Measurements from ENCODE around the gene APOLD1. TPM values are rescaled to one million over a fixed set of nuclear protein-coding genes. Genes with fewer than 3 reads are reported as not detected.

Gene APOLD1
- total and polyA plus RNA-seq, 2 of the 8 experiments (the other 6 are each of a cell fraction or from before 2014, with no cell fraction given): 0.12 to 0.71 TPM

DNA sequence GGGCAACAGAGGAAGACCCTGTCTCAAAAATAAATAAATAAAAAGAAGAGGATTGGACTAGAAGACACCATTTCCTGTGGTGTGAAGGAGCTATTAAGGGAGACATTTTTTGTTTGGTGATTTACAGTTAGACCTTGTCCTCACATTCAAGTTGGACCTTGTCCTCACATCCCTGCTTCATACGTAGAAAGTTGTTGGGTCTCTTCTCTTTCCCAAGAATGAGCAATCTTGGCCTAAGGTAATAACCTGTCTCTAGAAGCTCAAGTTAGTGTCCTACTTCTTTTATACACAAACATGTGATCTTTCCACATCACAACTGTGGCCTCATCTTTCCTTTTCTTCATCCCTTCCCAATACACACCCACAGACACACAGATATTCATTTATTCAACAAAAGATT is 13.0 kb downstream of the APOLD1 start:
- no peaks in the 10 kb centered on the region for H3K27me3 ChIP-seq (replicated peaks in 1 of 4; ENCODE audit: control insufficient read depth in 3 of 4, extremely low read depth in 1 of 4, insufficient read depth in 3 of 4, low read length in 3 of 4)
- FAIRE-seq: no peak

More for the DNA sequence above, 13.0 kb downstream of the APOLD1 start:
- H3K36me3 ChIP-seq (ENCODE audit: control insufficient read depth in 2 of 4, insufficient read depth in 4 of 4, low read length in 3 of 4): no peaks in the 10 kb centered on the region
- H3K4ac ChIP-seq (replicated peaks; ENCODE audit: insufficient read length, low read depth, low read length): no peak overlapping the region
- H3K23ac ChIP-seq (ENCODE audit: insufficient read length): no peak overlapping the region
- H3K79me1 ChIP-seq (ENCODE audit: low read depth, low read length): no peaks in the 10 kb centered on the region
- H2BK20ac ChIP-seq (ENCODE audit: low read length): no peak overlapping the region
- no peak overlapping the region for H2AK5ac ChIP-seq (ENCODE audit: low read depth, low read length)
- 95% methylated on average over 1 of the region's 1 CpG; no CpG with 5 or more reads in 1 of the 2 experiments for WGBS, 2 experiments (ENCODE audit: extremely low coverage in 1 of 2, insufficient coverage in 1 of 2, insufficient read length in 1 of 2, insufficient replicate concordance in 2 of 2, low coverage in 1 of 2, low lambda C conversion rate in 2 of 2, missing lambda C conversion rate in 1 of 2)
- no peak overlapping the region for H3K18ac ChIP-seq (ENCODE audit: extremely low read depth, low read length)
- ChIA-PET POLR2A (ENCODE audit: partially characterized antibody) (interaction anchor here (1.0 kb wide), 1 partner anchor 52 kb away, joined by 3 read pairs; no protein-coding TSS in a partner anchor), CTCF (ENCODE audit: partially characterized antibody) (interaction anchor here (1.1 to 3.4 kb wide), 7 partner anchors 10 to 413 kb away, joined by 3 to 17 read pairs (median 4); no protein-coding TSS in a partner anchor)
- H4K8ac ChIP-seq (ENCODE audit: extremely low read depth, insufficient read depth, low read length): no peak overlapping the region
- TF ChIP-seq KDM1A (IDR thresholded peaks at IDR 0.05; ENCODE audit: borderline replicate concordance, low read length) (no peak), RFX5 (IDR thresholded peaks at IDR 0.05; ENCODE audit: borderline replicate concordance, low read depth, low read length) (no peak), BRCA1 (IDR thresholded peaks at IDR 0.05; ENCODE audit: low read depth, low read length) (no peak), SIN3A (conservative IDR thresholded peaks at IDR 0.05 in 1 of 2, IDR thresholded peaks at IDR 0.05 in 1 of 2; ENCODE audit: low read depth in 1 of 2, low read length in 2 of 2) (no peak), SIRT6 (IDR thresholded peaks at IDR 0.05; ENCODE audit: low read length) (no peak)
- TF ChIP-seq, protein P1, sequence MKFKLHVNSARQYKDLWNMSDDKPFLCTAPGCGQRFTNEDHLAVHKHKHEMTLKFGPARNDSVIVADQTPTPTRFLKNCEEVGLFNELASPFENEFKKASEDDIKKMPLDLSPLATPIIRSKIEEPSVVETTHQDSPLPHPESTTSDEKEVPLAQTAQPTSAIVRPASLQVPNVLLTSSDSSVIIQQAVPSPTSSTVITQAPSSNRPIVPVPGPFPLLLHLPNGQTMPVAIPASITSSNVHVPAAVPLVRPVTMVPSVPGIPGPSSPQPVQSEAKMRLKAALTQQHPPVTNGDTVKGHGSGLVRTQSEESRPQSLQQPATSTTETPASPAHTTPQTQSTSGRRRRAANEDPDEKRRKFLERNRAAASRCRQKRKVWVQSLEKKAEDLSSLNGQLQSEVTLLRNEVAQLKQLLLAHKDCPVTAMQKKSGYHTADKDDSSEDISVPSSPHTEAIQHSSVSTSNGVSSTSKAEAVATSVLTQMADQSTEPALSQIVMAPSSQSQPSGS (IDR thresholded peaks at IDR 0.05; ENCODE audit: low read length): no peak
- TF ChIP-seq, protein P2, sequence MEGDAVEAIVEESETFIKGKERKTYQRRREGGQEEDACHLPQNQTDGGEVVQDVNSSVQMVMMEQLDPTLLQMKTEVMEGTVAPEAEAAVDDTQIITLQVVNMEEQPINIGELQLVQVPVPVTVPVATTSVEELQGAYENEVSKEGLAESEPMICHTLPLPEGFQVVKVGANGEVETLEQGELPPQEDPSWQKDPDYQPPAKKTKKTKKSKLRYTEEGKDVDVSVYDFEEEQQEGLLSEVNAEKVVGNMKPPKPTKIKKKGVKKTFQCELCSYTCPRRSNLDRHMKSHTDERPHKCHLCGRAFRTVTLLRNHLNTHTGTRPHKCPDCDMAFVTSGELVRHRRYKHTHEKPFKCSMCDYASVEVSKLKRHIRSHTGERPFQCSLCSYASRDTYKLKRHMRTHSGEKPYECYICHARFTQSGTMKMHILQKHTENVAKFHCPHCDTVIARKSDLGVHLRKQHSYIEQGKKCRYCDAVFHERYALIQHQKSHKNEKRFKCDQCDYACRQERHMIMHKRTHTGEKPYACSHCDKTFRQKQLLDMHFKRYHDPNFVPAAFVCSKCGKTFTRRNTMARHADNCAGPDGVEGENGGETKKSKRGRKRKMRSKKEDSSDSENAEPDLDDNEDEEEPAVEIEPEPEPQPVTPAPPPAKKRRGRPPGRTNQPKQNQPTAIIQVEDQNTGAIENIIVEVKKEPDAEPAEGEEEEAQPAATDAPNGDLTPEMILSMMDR (IDR thresholded peaks at IDR 0.05; ENCODE audit: control extremely low read depth in 1 of 3, insufficient read depth in 1 of 3, low read depth in 1 of 3, low read length in 3 of 3): no peak
- H4K91ac ChIP-seq (replicated peaks; ENCODE audit: insufficient read length, low read length): no peak overlapping the region
- no peak overlapping the region for H3K9ac ChIP-seq (replicated peaks in 1 of 4; ENCODE audit: extremely low read depth in 1 of 4, low read depth in 3 of 4, low read length in 3 of 4)
- no peaks in the 10 kb centered on the region for H3K23me2 ChIP-seq (ENCODE audit: low read depth, low read length)
- no peak overlapping the region for H2BK15ac ChIP-seq (ENCODE audit: low read length)
- no peak for DNase-seq (ENCODE audit: low read depth in 1 of 2, low spot score in 2 of 2)
- no peaks in the 10 kb centered on the region for H3K4me1 ChIP-seq (replicated peaks in 1 of 4; ENCODE audit: control insufficient read depth in 3 of 4, insufficient read depth in 4 of 4, low read length in 3 of 4)
- H2BK120ac ChIP-seq (replicated peaks; ENCODE audit: low read depth, low read length): no peak overlapping the region
- H3K14ac ChIP-seq (ENCODE audit: insufficient read length): no peak overlapping the region
- no peak overlapping the region for H4K5ac ChIP-seq (ENCODE audit: insufficient read length, low read depth, low read length)
- no peak overlapping the region for H3K4me2 ChIP-seq (ENCODE audit: insufficient read depth in 1 of 2, low read depth in 2 of 2, low read length in 2 of 2)
- no peaks in the 10 kb centered on the region for H3K9me3 ChIP-seq (ENCODE audit: insufficient read depth in 2 of 2, low read depth in 1 of 2, low read length in 1 of 2)
- H3K79me2 ChIP-seq (ENCODE audit: control insufficient read depth in 1 of 2, insufficient read depth in 2 of 2, low read length in 2 of 2): no peaks in the 10 kb centered on the region
- no peak overlapping the region for H2BK12ac ChIP-seq (ENCODE audit: low read depth, low read length)
- H3K4me3 ChIP-seq (ENCODE audit: extremely low read depth in 1 of 4, insufficient read depth in 2 of 4, low read depth in 3 of 4, low read length in 4 of 4): no peak overlapping the region
- H4K20me1 ChIP-seq (replicated peaks in 1 of 2; ENCODE audit: control insufficient read depth in 1 of 2, insufficient read depth in 2 of 2, low read length in 2 of 2): no peaks in the 10 kb centered on the region
- no peak overlapping the region for H2AFZ ChIP-seq (ENCODE audit: low read length)
- no peak overlapping the region for H3K27ac ChIP-seq (ENCODE audit: low read depth, low read length)
- no peak overlapping the region for H3K56ac ChIP-seq (replicated peaks; ENCODE audit: insufficient read length, low read depth, low read length)
- H2BK5ac ChIP-seq (ENCODE audit: low read depth, low read length): no peak overlapping the region

Data from H1 (cell line).